Right lobe of liver (tissue), 6 donors: ENCODE data around the gene STOM. TPM values are rescaled to one million over a fixed set of nuclear protein-coding genes. Genes with fewer than 3 reads are reported as not detected.

Source experiments
- ATAC-seq, 4 donors: fragments of 200-7000 bp; cut with Tn5 transposase; one replicate each; pipeline ENCODE4 v1.9.1; 2020; ENCODE audit warnings: mild to moderate bottlenecking in 4 of 4, moderate library complexity in 4 of 4
- DNase-seq, 3 donors: peaks; one replicate each; pipeline ENCODE4 v3.0.0-alpha.2; 2020
- H3K27ac ChIP-seq, 3 donors: fragments of 200-600 bp; one replicate each; pipeline ENCODE4 v1.8.0; 2022
- H3K27me3 ChIP-seq, 2 donors: fragments of 200-600 bp; one replicate each; pipeline ENCODE4 v1.8.0; 2022
- H3K36me3 ChIP-seq, 4 donors: fragments of 200-600 bp; sonication (generic) in 1 of 4; one replicate each; pipeline versions ENCODE4 v1.5.1 to v1.8.0; 2017 to 2022; ENCODE audit warnings: control low read depth in 1 of 4
- H3K4me1 ChIP-seq, 4 donors: fragments of 200-600 bp; sonication (generic) in 1 of 4; one replicate each; pipeline versions ENCODE4 v1.5.1 to v1.8.0; 2017 to 2022; ENCODE audit warnings: control low read depth in 1 of 4
- H3K4me3 ChIP-seq, 3 donors: fragments of 200-600 bp; one replicate each; pipeline ENCODE4 v1.8.0; 2022
- H3K9me3 ChIP-seq, 4 donors: fragments of 200-600 bp; sonication (generic) in 1 of 4; one replicate each; pipeline versions ENCODE4 v1.5.1 to v1.8.0; 2017 to 2022; ENCODE audit warnings: control low read depth in 1 of 4
- CTCF ChIP-seq, 4 donors: fragments of 200-600 bp in 3 of 4; fragments of 450-650 bp in 1 of 4; IDR thresholded peaks; one replicate each; pipeline versions ENCODE4 v1.5.1 to v1.8.0; 2016 to 2022; ENCODE audit warnings: antibody characterized with exemption in 4 of 4, mild to moderate bottlenecking in 2 of 4
- POLR2A ChIP-seq: fragments of 450-650 bp; IDR thresholded peaks from one replicate; pipeline ENCODE4 v1.6.1; 2017; ENCODE audit warnings: antibody characterized with exemption, mild to moderate bottlenecking
- WGBS: methylation state at CpG from one replicate; pipeline ENCODE4 v1.1.6; 2018; ENCODE audit warnings: low coverage, low lambda C conversion rate; ENCODE audit not compliant: insufficient coverage; ENCODE audit errors: missing lambda C conversion rate; 5-methylcytosine and 5-hydroxymethylcytosine counted together
- intact Hi-C, 2 donors: fragments of 100-400 bp; cut with DNase I; formaldehyde crosslinking; loops; one replicate each; pipeline versions ENCODE4 v1.11.2 to v1.14.1; 2022
- total RNA-seq, 6 experiments: library from RNA; depleted of rRNA in 2 of 6; stranded (reverse); fragments of >200 nt in 2 of 6; fragmentation: NEBNext Ultra II Directional in 3 of 6; extraction: Animal tissue kit (Norgen Biotek cat#: 25700) in 3 of 6; gene quantifications; one replicate each; pipeline versions ENCODE4 v1.1.0 to v1.2.4, GENCODE V29; 2016 to 2023
- donor health status: DM: no; HTN: yes; CAD: no.
- donor health status: DM: no; HTN: no; CAD: no.
- donor health status: DM: no; HTN: no; CAD: no.
- donor health status: DM: no; HTN: yes; CAD: no.
- donor health status: DM: no; HTN: yes; CAD: no.

Gene STOM
- total RNA-seq, 6 experiments from 2014 or later: 232 to 655 (median 443) TPM

- Histone ChIP-seq H3K27ac (no peak overlapping the region), H3K4me1 (peaks cover 0 to 17% (median under 1%) of the 10 kb centered on the region in 4 donors), H3K27me3 (no peaks in the 10 kb centered on the region), H3K9me3 (no peaks in the 10 kb centered on the region), H3K36me3 (peaks cover 0 to 8% (median 0%) of the 10 kb centered on the region in 4 donors), H3K4me3 (peak overlapping the region; percentile 20 to 54 (median 44))
- no peak for TF ChIP-seq POLR2A
- TF ChIP-seq CTCF (IDR thresholded peaks at IDR 0.05): no peak
- WGBS: 55% methylated on average over 9 of the region's 13 CpGs
- ATAC-seq (no peak), DNase-seq (no peak)
- intact Hi-C loops: no loop called here
Measured at GRCh38 chr9:121300283-121301119, 69.5 kb downstream of the STOM start.

GRCh38 chr9:121299467-121300282 is 70.4 kb downstream of the STOM start:
- Histone ChIP-seq H3K4me3 (peak overlapping the region; percentile 20 to 54 (median 44)), H3K27ac (peak overlapping the region; percentile 13 to 32 (median 21))

GRCh38 chr9:121298689-121299466 is 71.2 kb downstream of the STOM start:
- no peak for DNase-seq
- peak overlapping the region; percentile 20 to 54 (median 44) for H3K4me3 ChIP-seq
- TF ChIP-seq CTCF (IDR thresholded peaks at IDR 0.05): no peak
- no peak for TF ChIP-seq POLR2A
- peaks cover 0 to 8% (median 0%) of the 10 kb centered on the region in 4 donors for H3K36me3 ChIP-seq
- intact Hi-C loops: no loop called here
- H3K27ac ChIP-seq: peak overlapping the region in 2 of 3 donors; percentile 13 to 32
- no peaks in the 10 kb centered on the region for H3K27me3 ChIP-seq
- H3K9me3 ChIP-seq: no peaks in the 10 kb centered on the region
- peaks cover 0 to 22% (median under 1%) of the 10 kb centered on the region in 4 donors for H3K4me1 ChIP-seq
- peak in 2 of 4 donors; percentile 15 to 23 for ATAC-seq
- WGBS: 53% methylated on average over 7 of the region's 13 CpGs

More at GRCh38 chr9:121299467-121300282, 70.4 kb downstream of the STOM start:
- intact Hi-C loops: no loop called here
- peaks cover 0 to 8% (median 0%) of the 10 kb centered on the region in 4 donors for H3K36me3 ChIP-seq
- TF ChIP-seq CTCF (IDR thresholded peaks at IDR 0.05) (no peak), POLR2A (no peak)
- ATAC-seq (peak; percentile 52 to 69 (median 61)), DNase-seq (no peak)
- no peaks in the 10 kb centered on the region for H3K9me3 ChIP-seq
- WGBS: 0% methylated on average over 1 of the region's 74 CpGs
- no peaks in the 10 kb centered on the region for H3K27me3 ChIP-seq
- H3K4me1 ChIP-seq: peaks cover 0 to 22% (median under 1%) of the 10 kb centered on the region in 4 donors

- Histone ChIP-seq H3K27ac (no peak overlapping the region), H3K27me3 (no peaks in the 10 kb centered on the region), H3K4me3 (no peak overlapping the region), H3K36me3 (peaks cover 0 to 6% (median 0%) of the 10 kb centered on the region in 4 donors), H3K4me1 (peaks cover 0 to 22% (median under 1%) of the 10 kb centered on the region in 4 donors), H3K9me3 (no peaks in the 10 kb centered on the region)
- no peak for ATAC-seq
- DNase-seq: no peak
- intact Hi-C loops: no loop called here
- 71% methylated on average over 3 of the region's 7 CpGs for WGBS
- no peak for TF ChIP-seq CTCF (IDR thresholded peaks at IDR 0.05)
- no peak for TF ChIP-seq POLR2A
Measured at GRCh38 chr9:121298016-121298538, 72.0 kb downstream of the STOM start.
